ENCODE measurements around the gene SFXN1.

The SFXN1 gene

GRCh38 chr5:175466700-175467318, 11.6 kb upstream of the SFXN1 start:
- DNase-seq = no peak

GRCh38 chr5:175467983-175468690, 10.2 kb upstream of the SFXN1 start:
- DNase-seq = no peak

GRCh38 chr5:175468892-175469291, 9.5 kb upstream of the SFXN1 start:
- no peak for DNase-seq

- DNase-seq = no peak
Observed at GRCh38 chr5:175469916-175470315, 8.4 kb upstream of the SFXN1 start.

- no peak for DNase-seq
Observed at GRCh38 chr5:175470781-175471180, 7.6 kb upstream of the SFXN1 start.

GRCh38 chr5:175471196-175471595, 7.2 kb upstream of the SFXN1 start:
- DNase-seq = no peak

- DNase-seq = no peak
Observed at GRCh38 chr5:175471628-175472027, 6.7 kb upstream of the SFXN1 start.

- no peak for DNase-seq
Observed at GRCh38 chr5:175472378-175472777, 6.0 kb upstream of the SFXN1 start.

- no peak for DNase-seq
Observed at GRCh38 chr5:175475248-175475647, 3.1 kb upstream of the SFXN1 start.

- no peak for DNase-seq
Observed at GRCh38 chr5:175477440-175477839, 920 bp upstream of the SFXN1 start.

GRCh38 chr5:175478008-175478383, 364 bp upstream of the SFXN1 start:
- DNase-seq = no peak

- DNase-seq = no peak
Observed at GRCh38 chr5:175479125-175479881, 943 bp downstream of the SFXN1 start.

- DNase-seq = no peak
Observed at GRCh38 chr5:175483337-175483736, 5.0 kb downstream of the SFXN1 start.

- no peak for DNase-seq
Observed at GRCh38 chr5:175484322-175484721, 6.0 kb downstream of the SFXN1 start.

- no peak for DNase-seq
Observed at GRCh38 chr5:175484829-175485228, 6.5 kb downstream of the SFXN1 start.

- DNase-seq = no peak
Observed at GRCh38 chr5:175485631-175486030, 7.3 kb downstream of the SFXN1 start.

- no peak for DNase-seq
Observed at GRCh38 chr5:175487514-175488222, 9.3 kb downstream of the SFXN1 start.

GRCh38 chr5:175489693-175490443, 11.5 kb downstream of the SFXN1 start:
- DNase-seq = no peak

GRCh38 chr5:175491223-175491622, 12.9 kb downstream of the SFXN1 start:
- DNase-seq = no peak

- DNase-seq = no peak
Observed at GRCh38 chr5:175493260-175493659, 14.9 kb downstream of the SFXN1 start.

- DNase-seq = no peak
Observed at GRCh38 chr5:175493726-175494125, 15.4 kb downstream of the SFXN1 start.

- no peak for DNase-seq
Observed at GRCh38 chr5:175494264-175495183, 16.2 kb downstream of the SFXN1 start.

Measured in NCI-H1105 (cell line).